IPS DF 6.9 (cell line): ENCODE data around the gene MEGF11.

Experiments
- DNase-seq: peaks from one replicate; pipeline ENCODE4 v3.0.0-alpha.2; 2013; ENCODE audit warnings: low read depth, low spot score
- H3K27ac ChIP-seq: one replicate; pipeline ENCODE4 v1.5.1; 2013; ENCODE audit warnings: low read length, control low read depth
- H3K27me3 ChIP-seq: 2 replicates; pipeline ENCODE4 v1.6.1; 2013; ENCODE audit warnings: mild to moderate bottlenecking, low read length; ENCODE audit not compliant: control insufficient read depth, insufficient read depth
- H3K36me3 ChIP-seq: 2 replicates; pipeline ENCODE4 v1.6.1; 2013; ENCODE audit warnings: low read length; ENCODE audit not compliant: control insufficient read depth, insufficient read depth
- H3K4me1 ChIP-seq: 2 replicates; pipeline ENCODE4 v1.6.1; 2013; ENCODE audit warnings: low read length; ENCODE audit not compliant: control insufficient read depth, insufficient read depth
- H3K4me3 ChIP-seq: 2 replicates; pipeline ENCODE4 v1.5.1; 2013; ENCODE audit warnings: mild to moderate bottlenecking, low read length
- H3K9me3 ChIP-seq: 2 replicates; pipeline ENCODE4 v1.6.1; 2013; ENCODE audit warnings: low read length, inconsistent platforms; ENCODE audit not compliant: control insufficient read depth, insufficient read depth
- WGBS: extraction: QIAGEN DNeasy Blood & Tissue Kit; methylation state at CpG from one replicate; pipeline ENCODE4 v1.1.7; 2013; ENCODE audit warnings: mixed read lengths, missing lambda C conversion rate; ENCODE audit not compliant: insufficient read length, insufficient coverage; 5-methylcytosine and 5-hydroxymethylcytosine counted together

MEGF11 gene

DNA sequence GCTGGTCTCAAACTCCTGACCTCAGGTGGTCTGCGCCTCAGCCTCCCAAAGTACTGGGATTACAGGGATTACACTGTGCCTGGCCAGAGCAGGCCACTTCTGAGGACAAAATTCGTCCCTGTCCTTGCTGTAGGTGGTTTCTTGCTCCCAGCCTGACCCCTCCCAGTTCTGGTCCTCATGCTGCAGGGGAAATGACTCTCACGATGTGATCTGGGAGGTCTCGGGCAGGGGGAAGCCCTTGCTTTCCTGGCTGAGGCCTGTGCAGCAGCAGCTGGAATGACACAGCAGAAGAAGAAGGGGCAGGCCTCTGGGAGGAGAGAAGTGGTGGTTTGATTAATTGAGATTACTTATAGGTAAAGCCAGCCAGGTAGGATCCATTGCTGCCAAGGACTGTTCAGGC lies 39.3 kb downstream of the MEGF11 start:
- Histone ChIP-seq H3K36me3 (no peaks in the 10 kb centered on the region), H3K4me1 (no peaks in the 10 kb centered on the region), H3K27me3 (no peaks in the 10 kb centered on the region), H3K4me3 (no peak overlapping the region), H3K27ac (no peak overlapping the region), H3K9me3 (no peaks in the 10 kb centered on the region)
- no peak for DNase-seq
- WGBS, result no CpG with 5 or more reads among the region's 4 CpGs

DNA sequence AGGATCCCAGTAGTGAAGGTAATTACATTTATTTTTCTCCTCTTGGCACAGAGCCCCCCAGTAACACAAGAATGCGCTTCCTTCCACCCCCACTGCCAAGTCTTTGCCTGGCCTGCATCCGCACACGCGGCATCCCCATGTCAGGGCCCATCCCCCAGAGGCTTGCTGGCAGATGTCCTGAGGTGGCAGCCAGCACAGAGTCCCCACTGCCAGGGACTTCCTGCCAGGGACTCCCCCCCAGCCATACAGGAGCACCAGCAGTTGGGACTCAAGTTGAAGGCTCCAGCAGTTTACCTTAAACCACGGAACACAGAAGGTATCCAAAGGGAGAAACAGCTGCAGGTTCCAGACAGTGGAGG lies 41.0 kb downstream of the MEGF11 start:
- Histone ChIP-seq H3K4me3 (no peak overlapping the region), H3K9me3 (no peaks in the 10 kb centered on the region), H3K27me3 (no peaks in the 10 kb centered on the region), H3K4me1 (no peaks in the 10 kb centered on the region), H3K27ac (no peak overlapping the region), H3K36me3 (no peaks in the 10 kb centered on the region)
- WGBS, result no CpG with 5 or more reads among the region's 5 CpGs
- DNase-seq, result no peak

DNA sequence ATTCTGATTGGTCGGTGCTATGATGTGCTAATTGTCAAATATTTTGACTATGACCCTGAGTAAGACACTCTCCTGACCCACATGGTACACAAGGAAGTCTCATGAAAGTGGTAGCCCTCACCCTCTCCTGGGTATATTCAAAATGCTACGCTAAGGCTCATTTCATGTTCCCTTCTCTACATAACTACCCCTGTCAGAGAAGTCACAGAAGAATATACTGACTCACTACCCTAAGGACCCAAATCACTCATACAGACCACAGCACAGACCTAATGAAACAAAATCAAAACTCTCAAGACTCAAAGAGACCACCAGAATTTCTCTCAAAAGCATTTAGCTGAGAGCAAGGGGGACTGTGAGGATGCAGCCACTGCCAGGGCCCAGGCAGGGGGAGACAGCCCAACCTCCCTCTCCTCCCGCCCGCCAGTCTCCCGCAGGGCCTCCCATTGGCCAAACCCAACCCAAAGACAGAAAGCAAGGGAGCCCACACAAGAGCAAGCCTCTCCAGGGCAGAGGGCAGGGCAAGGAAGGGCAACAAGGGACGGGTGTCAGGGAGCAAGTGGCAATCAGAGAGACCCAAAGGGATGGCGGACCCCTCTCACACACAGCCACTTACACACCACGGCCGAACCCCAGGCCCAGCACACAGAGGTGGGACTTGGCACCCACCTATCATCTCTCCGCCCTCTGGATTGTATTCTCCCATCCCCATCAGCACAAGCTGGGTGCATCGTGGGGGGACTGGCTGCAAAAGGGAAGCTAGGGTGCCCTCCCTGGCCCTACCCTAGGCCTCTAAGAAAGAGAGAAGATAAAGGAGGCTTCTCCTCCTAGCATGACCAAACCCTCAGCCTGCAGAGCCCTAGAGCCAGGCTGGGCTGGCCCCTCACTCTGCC lies 41.6 kb downstream of the MEGF11 start:
- Histone ChIP-seq H3K4me1 (no peaks in the 10 kb centered on the region), H3K36me3 (no peaks in the 10 kb centered on the region), H3K27ac (no peak overlapping the region), H3K4me3 (no peak overlapping the region), H3K9me3 (no peaks in the 10 kb centered on the region), H3K27me3 (no peaks in the 10 kb centered on the region)
- WGBS, result no CpG with 5 or more reads among the region's 11 CpGs
- no peak for DNase-seq

DNA sequence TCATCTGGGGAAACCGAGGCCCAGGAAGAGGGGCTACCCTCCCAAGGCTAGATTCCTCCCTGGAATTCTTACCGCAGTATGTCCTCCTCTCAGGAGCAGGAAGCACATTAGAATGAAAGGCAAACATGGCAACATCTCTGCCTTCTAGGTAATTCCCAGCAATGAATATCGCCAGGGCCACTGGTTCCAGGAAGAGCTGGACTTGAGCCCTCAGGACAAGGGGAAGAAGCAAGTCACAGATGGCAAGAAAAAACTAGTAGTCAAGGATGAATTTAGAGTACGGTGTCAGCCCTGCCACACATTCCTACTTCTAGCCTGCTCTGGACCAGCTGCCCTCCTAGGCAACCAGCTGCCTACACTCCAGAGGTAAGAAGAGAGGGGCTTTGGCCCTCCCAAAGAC lies 42.9 kb downstream of the MEGF11 start:
- no CpG with 5 or more reads among the region's 4 CpGs for WGBS
- H3K36me3 ChIP-seq, result no peaks in the 10 kb centered on the region
- DNase-seq, result no peak

DNA sequence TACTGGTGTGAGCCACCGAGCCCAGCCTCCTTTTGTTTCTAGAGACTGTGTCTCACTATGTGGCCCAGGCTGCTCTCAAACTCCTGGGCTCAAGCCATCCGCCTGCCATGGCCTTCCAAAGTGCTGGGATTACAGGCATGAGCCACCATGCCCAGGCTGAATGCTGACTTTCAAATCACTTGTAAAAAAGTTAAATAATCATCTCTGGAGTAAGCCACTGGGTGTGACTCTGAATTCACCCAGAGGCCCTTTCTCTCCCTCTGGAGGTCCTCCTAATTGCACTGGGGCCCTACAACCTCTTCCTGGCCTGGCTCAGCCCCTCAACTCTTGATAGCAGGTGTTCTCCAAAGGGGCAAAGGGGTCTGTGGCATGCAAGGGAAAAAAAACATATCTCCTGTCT lies 54.8 kb downstream of the MEGF11 start:
- Histone ChIP-seq H3K4me3 (no peak overlapping the region), H3K36me3 (no peaks in the 10 kb centered on the region), H3K27me3 (no peaks in the 10 kb centered on the region), H3K9me3 (no peaks in the 10 kb centered on the region), H3K27ac (no peak overlapping the region), H3K4me1 (no peaks in the 10 kb centered on the region)
- no peak for DNase-seq
- no CpG with 5 or more reads among the region's 2 CpGs for WGBS

More for the DNA sequence above, 42.9 kb downstream of the MEGF11 start:
- Histone ChIP-seq H3K9me3 (no peaks in the 10 kb centered on the region), H3K4me1 (no peaks in the 10 kb centered on the region), H3K4me3 (no peak overlapping the region), H3K27ac (no peak overlapping the region), H3K27me3 (no peaks in the 10 kb centered on the region)

DNA sequence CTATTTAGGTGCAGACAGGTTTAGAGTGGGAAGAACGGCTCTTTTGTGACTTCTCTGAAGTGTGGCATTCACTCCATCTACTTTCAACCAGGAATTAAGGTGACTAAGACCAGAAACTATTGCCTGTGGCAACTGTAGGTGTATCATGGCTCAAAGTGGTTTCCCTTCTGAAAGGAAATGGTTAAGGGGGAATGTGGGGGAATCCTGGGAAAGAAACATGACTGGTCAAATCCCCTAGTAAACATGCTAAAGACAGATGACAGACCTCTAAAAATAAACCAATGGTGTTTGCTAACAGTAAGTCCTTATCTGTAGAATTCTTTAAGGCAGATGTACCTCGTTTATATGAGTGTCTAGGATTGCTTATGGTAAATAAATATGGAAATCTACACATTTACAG lies 56.9 kb downstream of the MEGF11 start:
- no peaks in the 10 kb centered on the region for H3K4me1 ChIP-seq
- no peaks in the 10 kb centered on the region for H3K27me3 ChIP-seq
- H3K27ac ChIP-seq, result no peak overlapping the region
- no peak for DNase-seq
- no CpG with 5 or more reads among the region's 2 CpGs for WGBS
- H3K36me3 ChIP-seq, result no peaks in the 10 kb centered on the region
- no peak overlapping the region for H3K4me3 ChIP-seq
- H3K9me3 ChIP-seq, result no peaks in the 10 kb centered on the region

DNA sequence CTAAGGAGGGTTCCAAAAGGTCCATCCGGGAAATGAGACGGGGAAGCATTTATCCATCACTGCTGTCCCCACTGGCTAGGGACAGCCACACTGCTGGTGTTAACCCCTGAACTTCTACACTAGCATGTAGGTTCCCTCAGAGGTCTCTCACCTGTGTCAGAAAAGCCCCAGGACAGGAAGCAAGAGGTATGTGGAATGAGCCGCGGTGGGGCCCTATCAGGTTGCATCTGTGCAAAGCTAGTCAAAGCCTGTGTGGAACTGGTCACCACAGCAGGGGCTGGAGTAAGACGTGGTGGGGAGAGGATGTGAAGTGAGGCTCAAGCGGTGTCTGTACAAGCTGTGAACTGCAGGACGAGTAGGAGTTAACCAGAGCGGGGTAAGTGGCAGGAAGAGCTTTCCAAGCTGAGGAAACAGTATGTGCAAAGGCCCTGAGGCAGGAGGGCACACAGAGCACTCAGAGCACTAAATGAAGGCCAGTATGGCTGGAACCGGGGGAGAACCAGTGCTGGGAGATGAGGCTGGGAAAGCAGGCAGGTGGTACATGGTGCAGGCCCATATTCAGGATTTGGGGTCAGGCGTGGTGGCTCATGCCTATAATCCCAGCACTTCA lies 57.8 kb downstream of the MEGF11 start:
- no peak overlapping the region for H3K4me3 ChIP-seq
- no peak for DNase-seq
- no peak overlapping the region for H3K27ac ChIP-seq
- no CpG with 5 or more reads among the region's 10 CpGs for WGBS
- no peaks in the 10 kb centered on the region for H3K36me3 ChIP-seq
- H3K9me3 ChIP-seq, result no peaks in the 10 kb centered on the region
- H3K4me1 ChIP-seq, result peaks cover 2% of the 10 kb centered on the region; the same call in 1 of the 2 replicates
- no peaks in the 10 kb centered on the region for H3K27me3 ChIP-seq

DNA sequence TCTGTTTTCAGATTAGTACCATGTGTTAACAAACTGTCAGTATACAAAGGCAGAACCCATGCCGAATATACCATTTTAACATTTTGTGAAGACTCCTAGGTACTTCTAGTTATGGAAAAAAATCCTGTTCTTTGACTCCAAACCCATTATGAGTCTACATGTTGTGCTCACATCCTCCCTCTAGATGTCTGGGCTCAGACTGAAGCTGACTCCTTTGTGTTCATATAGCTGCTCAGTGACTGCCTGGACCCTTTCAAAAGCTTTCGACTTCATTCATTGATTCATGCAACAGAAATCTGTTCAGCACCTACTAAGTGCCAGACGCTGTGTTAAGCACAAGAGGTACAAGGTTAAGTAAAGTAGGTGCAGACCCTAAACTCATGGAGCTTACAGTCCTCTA lies 60.5 kb downstream of the MEGF11 start:
- WGBS, result no CpG with 5 or more reads among the region's 3 CpGs
- Histone ChIP-seq H3K36me3 (no peaks in the 10 kb centered on the region), H3K27me3 (no peaks in the 10 kb centered on the region), H3K4me1 (peaks cover 2% of the 10 kb centered on the region; the same call in 1 of the 2 replicates), H3K9me3 (no peaks in the 10 kb centered on the region), H3K4me3 (no peak overlapping the region), H3K27ac (no peak overlapping the region)
- no peak for DNase-seq

DNA sequence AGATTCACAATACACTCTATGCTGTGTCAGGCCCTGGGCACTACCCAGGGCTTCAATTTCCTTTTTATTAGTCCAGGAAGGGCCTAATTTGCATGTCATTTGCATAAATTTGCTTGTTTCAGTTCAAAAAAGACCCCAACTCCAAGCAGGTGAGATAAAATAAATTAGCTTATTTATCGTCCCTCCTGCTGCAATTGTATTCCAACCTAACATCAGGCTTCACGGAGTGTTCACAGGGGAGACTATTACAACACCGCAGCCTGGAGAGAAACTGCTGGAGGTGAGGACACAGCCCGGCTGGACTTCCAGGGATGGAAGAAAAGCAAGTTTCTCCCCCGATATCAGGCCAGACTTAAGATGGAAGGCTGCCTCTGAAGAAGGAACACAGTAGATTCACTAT lies 62.8 kb downstream of the MEGF11 start:
- DNase-seq, result no peak
- Histone ChIP-seq H3K4me3 (no peak overlapping the region), H3K36me3 (no peaks in the 10 kb centered on the region), H3K9me3 (no peaks in the 10 kb centered on the region), H3K27ac (no peak overlapping the region), H3K4me1 (peaks cover 2% of the 10 kb centered on the region; the same call in 1 of the 2 replicates), H3K27me3 (no peaks in the 10 kb centered on the region)
- WGBS, result no CpG with 5 or more reads among the region's 5 CpGs

DNA sequence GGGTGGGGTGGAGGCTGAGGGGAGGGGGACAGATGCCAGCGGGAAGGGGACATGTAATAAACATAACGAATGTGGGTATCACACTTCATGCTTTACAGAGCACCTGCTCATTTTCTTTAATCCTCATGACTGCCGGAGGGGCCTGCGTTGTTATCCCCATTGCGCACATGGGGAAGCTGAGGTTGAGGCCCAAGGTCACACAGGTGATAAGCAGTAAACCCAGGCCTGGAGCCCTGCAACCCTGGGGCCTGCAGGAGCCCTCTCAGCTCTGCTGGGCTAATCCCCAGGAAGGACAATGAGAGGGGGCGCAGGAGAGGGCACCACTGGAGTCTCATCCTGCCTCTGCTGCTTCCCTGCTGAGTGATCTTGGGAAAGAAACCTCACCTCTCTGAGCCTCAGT lies 64.3 kb downstream of the MEGF11 start:
- Histone ChIP-seq H3K9me3 (no peaks in the 10 kb centered on the region), H3K4me1 (peaks cover 5% of the 10 kb centered on the region), H3K4me3 (no peak overlapping the region), H3K27me3 (no peaks in the 10 kb centered on the region), H3K36me3 (no peaks in the 10 kb centered on the region), H3K27ac (no peak overlapping the region)
- DNase-seq, result no peak
- WGBS, result no CpG with 5 or more reads among the region's 6 CpGs
